GM12878 (cell line): ENCODE data around the gene CISD2. TPM values are rescaled to one million over a fixed set of nuclear protein-coding genes. Genes with fewer than 3 reads are reported as not detected.
A peak's percentile ranks its signal among the peaks of the same experiment; 100 is the strongest.

Experiments used
- ATF7 ChIP-seq: fragments of 450-650 bp; IDR thresholded peaks from 2 replicates; pipeline ENCODE4 v1.6.1; 2016; ENCODE audit warnings: low read depth, mild to moderate bottlenecking
- BACH1 ChIP-seq: fragments of 450-650 bp; IDR thresholded peaks from 2 replicates; pipeline ENCODE4 v1.6.1; 2017; ENCODE audit warnings: mild to moderate bottlenecking, borderline replicate concordance
- CBX3 ChIP-seq: fragments of 200-600 bp; sonication (generic); IDR thresholded peaks from 2 replicates; pipeline ENCODE4 v1.6.1; 2016; ENCODE audit warnings: low read depth, borderline replicate concordance
- CHD4 ChIP-seq: fragments of 200-600 bp; sonication (generic); IDR thresholded peaks from 2 replicates; pipeline ENCODE4 v1.6.1; 2016; ENCODE audit warnings: mild to moderate bottlenecking
- CREM ChIP-seq: IDR thresholded peaks from 2 replicates; pipeline ENCODE4 v1.6.1; 2014; ENCODE audit warnings: antibody characterized with exemption, low read depth
- HCFC1 ChIP-seq: fragments of 150-350 bp; IDR thresholded peaks from 2 replicates; pipeline ENCODE4 v1.6.1; 2014; ENCODE audit warnings: low read length
- HDAC6 ChIP-seq: fragments of 200-600 bp; sonication (generic); IDR thresholded peaks from one replicate; pipeline ENCODE4 v1.8.0; 2017; ENCODE audit warnings: antibody characterized with exemption; ENCODE audit not compliant: unreplicated experiment
- KDM1A ChIP-seq: fragments of 200-600 bp; sonication (generic); IDR thresholded peaks from 2 replicates; pipeline ENCODE4 v1.6.1; 2016; ENCODE audit warnings: borderline replicate concordance
- NBN ChIP-seq: fragments of 450-650 bp; IDR thresholded peaks from 2 replicates; pipeline ENCODE4 v1.6.1; 2016
- NFXL1 ChIP-seq: fragments of 450-650 bp; IDR thresholded peaks from 2 replicates; pipeline ENCODE4 v1.6.1; 2017; ENCODE audit warnings: antibody characterized with exemption, mild to moderate bottlenecking, borderline replicate concordance
- NFYA ChIP-seq: IDR thresholded peaks from 2 replicates; pipeline ENCODE4 v1.6.1; 2011; ENCODE audit warnings: low read depth, mild to moderate bottlenecking, low read length, improper control_type of control experiment, borderline replicate concordance
- PAX8 ChIP-seq: fragments of 450-650 bp; IDR thresholded peaks from 2 replicates; pipeline ENCODE4 v1.6.1; 2017; ENCODE audit warnings: mild to moderate bottlenecking, moderate library complexity
- PML ChIP-seq: IDR thresholded peaks from 2 replicates; pipeline ENCODE4 v1.6.1; 2012; ENCODE audit warnings: low read length, inconsistent platforms
- RUNX3 ChIP-seq: IDR thresholded peaks from 2 replicates; pipeline ENCODE4 v1.6.1; 2012; ENCODE audit warnings: low read length, inconsistent platforms
- SPI1 ChIP-seq: IDR thresholded peaks from 2 replicates; pipeline ENCODE4 v1.6.1; 2011; ENCODE audit warnings: low read depth, mild to moderate bottlenecking, low read length, moderate library complexity, borderline replicate concordance; ENCODE audit not compliant: insufficient read depth
- TCF7 ChIP-seq: IDR thresholded peaks from 2 replicates; pipeline ENCODE4 v1.6.1; 2014; ENCODE audit warnings: antibody characterized with exemption, borderline replicate concordance
- YY1 ChIP-seq: IDR thresholded peaks from 2 replicates; pipeline ENCODE4 v1.6.1; 2011; ENCODE audit warnings: low read depth, mild to moderate bottlenecking, low read length
- polyA plus RNA-seq, 11 experiments: library from polyadenylated mRNA; depleted of rRNA in 4 of 11; unstranded in 6 of 11; stranded (reverse) in 5 of 11; fragments of >200 nt; fragmentation: Nextera tagmentation in 4 of 11; fragmentation: Illumina TruSeq in 1 of 11; extraction: Ambion mirVana in 4 of 11; extraction: Trizol in 1 of 11; gene quantifications; 1 replicate in 1 of 11; 2 replicates in 10 of 11; pipeline versions ENCODE4 v1.2.1 to v1.2.3, GENCODE V29; 2011 to 2016; ENCODE audit warnings: inconsistent platforms in 2 of 11, missing spikeins in 2 of 11, low read depth in 1 of 11
- total RNA-seq, 4 experiments: library from RNA; depleted of rRNA in 3 of 4; stranded (reverse); fragments of >200 nt in 3 of 4; fragmentation: Illumina TruSeq in 1 of 4; extraction: Trizol in 1 of 4; gene quantifications; 2 replicates each; pipeline versions ENCODE4 v1.2.1 to v1.2.3, GENCODE V29; 2013 to 2021
- TF ChIP-seq, protein P1 (sequence below): fragments of 450-650 bp; IDR thresholded peaks from 2 replicates; pipeline ENCODE4 v1.6.1; 2017; ENCODE audit warnings: mild to moderate bottlenecking, moderate library complexity
- TF ChIP-seq, protein P2 (sequence below): fragments of 450-650 bp; IDR thresholded peaks from 2 replicates; pipeline ENCODE4 v1.6.1; 2016; ENCODE audit warnings: mild to moderate bottlenecking
- TF ChIP-seq, protein P3 (sequence below): fragments of 450-650 bp; IDR thresholded peaks from 2 replicates; pipeline ENCODE4 v1.6.1; 2017; ENCODE audit warnings: low read depth, mild to moderate bottlenecking, moderate library complexity
- TF ChIP-seq, protein P4 (sequence below): IDR thresholded peaks from 2 replicates; pipeline ENCODE4 v1.6.1; 2011; ENCODE audit warnings: low read depth, mild to moderate bottlenecking, low read length, moderate library complexity, borderline replicate concordance; ENCODE audit errors: extremely low read depth
- TF ChIP-seq, protein P5 (sequence below): fragments of 450-650 bp; IDR thresholded peaks from 2 replicates; pipeline ENCODE4 v1.6.1; 2017; ENCODE audit warnings: mild to moderate bottlenecking

Gene CISD2
- total and polyA plus RNA-seq, 10 of the 15 experiments (the other 5 are each of a cell fraction or from before 2014, with no cell fraction given): 29.5 to 132 (median 38.9) TPM

DNA sequence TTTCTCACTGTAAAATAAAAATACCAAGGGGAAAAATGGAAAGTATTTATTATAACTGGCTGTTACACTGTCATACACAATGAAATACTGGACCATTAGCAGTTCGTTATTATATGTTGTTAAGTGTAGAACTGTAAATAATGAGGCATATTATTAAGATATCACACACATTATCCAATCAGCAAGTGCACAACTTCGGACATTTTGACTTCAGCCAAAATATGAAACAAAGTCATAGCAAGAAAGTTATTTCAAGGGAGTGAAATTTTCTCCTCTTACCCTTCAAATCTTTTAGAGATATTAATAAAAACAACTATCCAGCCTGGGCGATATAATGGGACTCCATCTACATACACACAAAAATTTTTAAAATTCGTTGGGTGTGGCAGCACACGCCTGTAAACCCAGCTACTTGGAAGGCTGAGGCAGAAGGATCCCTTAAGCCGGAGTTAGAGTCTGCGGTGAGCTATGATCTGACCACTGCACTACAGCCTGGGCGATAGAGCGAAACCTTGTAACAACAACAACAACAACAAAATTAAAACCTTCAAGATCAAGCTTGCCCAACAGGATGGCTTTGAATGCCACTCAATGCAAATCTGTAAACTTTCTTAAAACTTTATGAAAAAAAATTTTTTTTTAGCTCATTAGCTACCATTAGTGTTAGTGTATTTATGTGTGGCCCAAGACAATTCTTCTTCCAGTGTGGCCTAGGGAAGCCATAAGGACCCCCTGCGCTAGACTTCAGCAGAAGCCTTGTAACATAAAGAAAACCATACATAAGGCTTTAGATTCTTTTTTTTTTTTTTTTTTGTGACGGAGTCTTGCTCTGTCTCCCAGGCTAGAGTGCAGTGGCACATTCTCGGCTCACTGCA, 1.3 kb upstream of the CISD2 start (continued):
- TF ChIP-seq, protein P1, sequence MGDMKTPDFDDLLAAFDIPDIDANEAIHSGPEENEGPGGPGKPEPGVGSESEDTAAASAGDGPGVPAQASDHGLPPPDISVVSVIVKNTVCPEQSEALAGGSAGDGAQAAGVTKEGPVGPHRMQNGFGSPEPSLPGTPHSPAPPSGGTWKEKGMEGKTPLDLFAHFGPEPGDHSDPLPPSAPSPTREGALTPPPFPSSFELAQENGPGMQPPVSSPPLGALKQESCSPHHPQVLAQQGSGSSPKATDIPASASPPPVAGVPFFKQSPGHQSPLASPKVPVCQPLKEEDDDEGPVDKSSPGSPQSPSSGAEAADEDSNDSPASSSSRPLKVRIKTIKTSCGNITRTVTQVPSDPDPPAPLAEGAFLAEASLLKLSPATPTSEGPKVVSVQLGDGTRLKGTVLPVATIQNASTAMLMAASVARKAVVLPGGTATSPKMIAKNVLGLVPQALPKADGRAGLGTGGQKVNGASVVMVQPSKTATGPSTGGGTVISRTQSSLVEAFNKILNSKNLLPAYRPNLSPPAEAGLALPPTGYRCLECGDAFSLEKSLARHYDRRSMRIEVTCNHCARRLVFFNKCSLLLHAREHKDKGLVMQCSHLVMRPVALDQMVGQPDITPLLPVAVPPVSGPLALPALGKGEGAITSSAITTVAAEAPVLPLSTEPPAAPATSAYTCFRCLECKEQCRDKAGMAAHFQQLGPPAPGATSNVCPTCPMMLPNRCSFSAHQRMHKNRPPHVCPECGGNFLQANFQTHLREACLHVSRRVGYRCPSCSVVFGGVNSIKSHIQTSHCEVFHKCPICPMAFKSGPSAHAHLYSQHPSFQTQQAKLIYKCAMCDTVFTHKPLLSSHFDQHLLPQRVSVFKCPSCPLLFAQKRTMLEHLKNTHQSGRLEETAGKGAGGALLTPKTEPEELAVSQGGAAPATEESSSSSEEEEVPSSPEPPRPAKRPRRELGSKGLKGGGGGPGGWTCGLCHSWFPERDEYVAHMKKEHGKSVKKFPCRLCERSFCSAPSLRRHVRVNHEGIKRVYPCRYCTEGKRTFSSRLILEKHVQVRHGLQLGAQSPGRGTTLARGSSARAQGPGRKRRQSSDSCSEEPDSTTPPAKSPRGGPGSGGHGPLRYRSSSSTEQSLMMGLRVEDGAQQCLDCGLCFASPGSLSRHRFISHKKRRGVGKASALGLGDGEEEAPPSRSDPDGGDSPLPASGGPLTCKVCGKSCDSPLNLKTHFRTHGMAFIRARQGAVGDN: no peak
- TF ChIP-seq NFXL1 (no peak), PAX8 (no peak; the same call in 1 of the 2 replicates), CREM (no peak), CHD4 (no peak), CBX3 (no peak), NBN (no peak), ATF7 (no peak), SPI1 (no peak), HCFC1 (no peak), HDAC6 (no peak), TCF7 (no peak), NFYA (no peak), BACH1 (no peak), KDM1A (no peak), RUNX3 (peak; percentile 86), PML (no peak), YY1 (0 out of 2 replicates have a peak, but pooled peaks have one; percentile 11)
- TF ChIP-seq, protein P2, sequence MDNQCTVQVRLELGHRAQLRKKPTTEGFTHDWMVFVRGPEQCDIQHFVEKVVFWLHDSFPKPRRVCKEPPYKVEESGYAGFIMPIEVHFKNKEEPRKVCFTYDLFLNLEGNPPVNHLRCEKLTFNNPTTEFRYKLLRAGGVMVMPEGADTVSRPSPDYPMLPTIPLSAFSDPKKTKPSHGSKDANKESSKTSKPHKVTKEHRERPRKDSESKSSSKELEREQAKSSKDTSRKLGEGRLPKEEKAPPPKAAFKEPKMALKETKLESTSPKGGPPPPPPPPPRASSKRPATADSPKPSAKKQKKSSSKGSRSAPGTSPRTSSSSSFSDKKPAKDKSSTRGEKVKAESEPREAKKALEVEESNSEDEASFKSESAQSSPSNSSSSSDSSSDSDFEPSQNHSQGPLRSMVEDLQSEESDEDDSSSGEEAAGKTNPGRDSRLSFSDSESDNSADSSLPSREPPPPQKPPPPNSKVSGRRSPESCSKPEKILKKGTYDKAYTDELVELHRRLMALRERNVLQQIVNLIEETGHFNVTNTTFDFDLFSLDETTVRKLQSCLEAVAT: peak; percentile 63; the same call in 1 of the 2 replicates
- TF ChIP-seq, protein P3, sequence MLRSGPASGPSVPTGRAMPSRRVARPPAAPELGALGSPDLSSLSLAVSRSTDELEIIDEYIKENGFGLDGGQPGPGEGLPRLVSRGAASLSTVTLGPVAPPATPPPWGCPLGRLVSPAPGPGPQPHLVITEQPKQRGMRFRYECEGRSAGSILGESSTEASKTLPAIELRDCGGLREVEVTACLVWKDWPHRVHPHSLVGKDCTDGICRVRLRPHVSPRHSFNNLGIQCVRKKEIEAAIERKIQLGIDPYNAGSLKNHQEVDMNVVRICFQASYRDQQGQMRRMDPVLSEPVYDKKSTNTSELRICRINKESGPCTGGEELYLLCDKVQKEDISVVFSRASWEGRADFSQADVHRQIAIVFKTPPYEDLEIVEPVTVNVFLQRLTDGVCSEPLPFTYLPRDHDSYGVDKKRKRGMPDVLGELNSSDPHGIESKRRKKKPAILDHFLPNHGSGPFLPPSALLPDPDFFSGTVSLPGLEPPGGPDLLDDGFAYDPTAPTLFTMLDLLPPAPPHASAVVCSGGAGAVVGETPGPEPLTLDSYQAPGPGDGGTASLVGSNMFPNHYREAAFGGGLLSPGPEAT: no peak
- TF ChIP-seq, protein P4, sequence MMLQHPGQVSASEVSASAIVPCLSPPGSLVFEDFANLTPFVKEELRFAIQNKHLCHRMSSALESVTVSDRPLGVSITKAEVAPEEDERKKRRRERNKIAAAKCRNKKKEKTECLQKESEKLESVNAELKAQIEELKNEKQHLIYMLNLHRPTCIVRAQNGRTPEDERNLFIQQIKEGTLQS: no peak
- TF ChIP-seq, protein P5, sequence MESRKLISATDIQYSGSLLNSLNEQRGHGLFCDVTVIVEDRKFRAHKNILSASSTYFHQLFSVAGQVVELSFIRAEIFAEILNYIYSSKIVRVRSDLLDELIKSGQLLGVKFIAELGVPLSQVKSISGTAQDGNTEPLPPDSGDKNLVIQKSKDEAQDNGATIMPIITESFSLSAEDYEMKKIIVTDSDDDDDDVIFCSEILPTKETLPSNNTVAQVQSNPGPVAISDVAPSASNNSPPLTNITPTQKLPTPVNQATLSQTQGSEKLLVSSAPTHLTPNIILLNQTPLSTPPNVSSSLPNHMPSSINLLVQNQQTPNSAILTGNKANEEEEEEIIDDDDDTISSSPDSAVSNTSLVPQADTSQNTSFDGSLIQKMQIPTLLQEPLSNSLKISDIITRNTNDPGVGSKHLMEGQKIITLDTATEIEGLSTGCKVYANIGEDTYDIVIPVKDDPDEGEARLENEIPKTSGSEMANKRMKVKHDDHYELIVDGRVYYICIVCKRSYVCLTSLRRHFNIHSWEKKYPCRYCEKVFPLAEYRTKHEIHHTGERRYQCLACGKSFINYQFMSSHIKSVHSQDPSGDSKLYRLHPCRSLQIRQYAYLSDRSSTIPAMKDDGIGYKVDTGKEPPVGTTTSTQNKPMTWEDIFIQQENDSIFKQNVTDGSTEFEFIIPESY: no peak
